HG02973 (cell line): ENCODE measurements around the gene SCARF2.
"Not testable (repeated sequence)": the region's sequence is repeated elsewhere in the genome, so short reads cannot be mapped to it uniquely, and the experiment has no call there.

ENCODE experiments used
- ATAC-seq: cut with Tn5 transposase; IDR thresholded peaks from one replicate; pipeline ENCODE4 v1.9.1; 2021; ENCODE audit warnings: moderate library complexity; ENCODE audit not compliant: unreplicated experiment

The SCARF2 gene

GRCh38 chr22:20396639-20397038 is 41.0 kb downstream of the SCARF2 start:
- no peak for ATAC-seq

GRCh38 chr22:20395907-20396287 is 41.7 kb downstream of the SCARF2 start:
- ATAC-seq: no peak

GRCh38 chr22:20395181-20395906 is 42.3 kb downstream of the SCARF2 start:
- ATAC-seq: no peak

- ATAC-seq: peak; percentile 72
Observed at GRCh38 chr22:20393705-20394476, 43.7 kb downstream of the SCARF2 start, which contains the start of gene ZNF74. Gene ZNF74 (plus strand): TSS chr22:20394151. CDS start chr22:20394629, 478 bp downstream.

GRCh38 chr22:20392983-20393704 is 44.5 kb downstream of the SCARF2 start:
- no peak for ATAC-seq

GRCh38 chr22:20392365-20392881 is 45.2 kb downstream of the SCARF2 start:
- not testable (repeated sequence) for ATAC-seq

GRCh38 chr22:20391222-20391621 is 46.4 kb downstream of the SCARF2 start:
- ATAC-seq: no peak

GRCh38 chr22:20390394-20390907 is 47.2 kb downstream of the SCARF2 start:
- no peak for ATAC-seq

- ATAC-seq: no peak
Observed at GRCh38 chr22:20389288-20389687, 48.3 kb downstream of the SCARF2 start.

GRCh38 chr22:20388200-20388599 is 49.4 kb downstream of the SCARF2 start:
- no peak for ATAC-seq

- ATAC-seq: no peak
Observed at GRCh38 chr22:20386972-20387371, 50.7 kb downstream of the SCARF2 start.

- ATAC-seq: no peak
Observed at GRCh38 chr22:20386336-20386735, 51.3 kb downstream of the SCARF2 start.

GRCh38 chr22:20384865-20385264 is 52.8 kb downstream of the SCARF2 start:
- ATAC-seq: no peak

- no peak for ATAC-seq
Observed at GRCh38 chr22:20384171-20384570, 53.5 kb downstream of the SCARF2 start.

GRCh38 chr22:20383538-20383937 is 54.1 kb downstream of the SCARF2 start:
- no peak for ATAC-seq

GRCh38 chr22:20380486-20380885 is 57.1 kb downstream of the SCARF2 start:
- ATAC-seq: no peak

- not testable (repeated sequence) for ATAC-seq
Observed at GRCh38 chr22:20378684-20379083, 58.9 kb downstream of the SCARF2 start.

GRCh38 chr22:20378110-20378509 is 59.5 kb downstream of the SCARF2 start:
- ATAC-seq: no peak

- not testable (repeated sequence) for ATAC-seq
Observed at GRCh38 chr22:20376983-20377382, 60.6 kb downstream of the SCARF2 start.

- not testable (repeated sequence) for ATAC-seq
Observed at GRCh38 chr22:20376281-20376680, 61.3 kb downstream of the SCARF2 start.
